Measurements from ENCODE around the gene SPTBN2.
"Not testable (repeated sequence)": the region's sequence is repeated elsewhere in the genome, so short reads cannot be mapped to it uniquely, and the experiment has no call there.

Gene SPTBN2

GRCh38 chr11:66684635-66685034 is 44.4 kb downstream of the SPTBN2 start:
- no peak for DNase-seq

- no peak for DNase-seq
These were observed 45.1 kb downstream of the SPTBN2 start for GRCh38 chr11:66683877-66684276.

DNA sequence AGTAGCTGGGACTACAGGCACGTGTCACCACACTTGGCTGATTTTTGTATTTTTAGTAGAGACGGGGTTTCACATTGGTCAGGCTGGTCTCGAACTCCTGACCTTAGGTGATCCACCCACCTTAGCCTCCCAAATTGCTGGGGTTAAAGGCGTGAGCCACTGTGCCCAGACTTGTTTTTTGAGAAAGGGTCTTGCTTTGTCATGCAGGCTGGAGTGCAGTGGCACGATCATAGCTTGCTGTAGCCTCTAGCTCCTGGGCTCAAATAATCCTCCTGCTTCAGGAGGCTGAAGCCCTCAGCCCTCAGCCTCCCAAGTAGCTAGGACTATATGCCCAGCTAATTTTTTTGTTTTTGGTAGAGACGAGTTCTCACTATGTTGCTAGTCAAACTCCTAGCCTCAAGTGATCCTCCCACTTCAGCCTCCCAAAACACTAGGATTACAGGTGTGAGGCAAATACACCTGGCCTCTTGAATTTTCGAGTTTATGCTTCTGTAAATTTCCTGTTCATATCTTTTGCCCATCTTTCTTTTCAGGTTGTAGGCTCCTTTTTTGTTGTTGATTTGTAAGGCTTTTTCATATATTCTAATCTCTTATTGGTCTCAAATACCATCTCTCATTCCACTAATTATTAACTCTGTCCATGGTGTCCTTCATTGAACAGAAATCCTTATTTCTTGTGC is 47.9 kb downstream of the SPTBN2 start:
- DNase-seq = no peak

DNA sequence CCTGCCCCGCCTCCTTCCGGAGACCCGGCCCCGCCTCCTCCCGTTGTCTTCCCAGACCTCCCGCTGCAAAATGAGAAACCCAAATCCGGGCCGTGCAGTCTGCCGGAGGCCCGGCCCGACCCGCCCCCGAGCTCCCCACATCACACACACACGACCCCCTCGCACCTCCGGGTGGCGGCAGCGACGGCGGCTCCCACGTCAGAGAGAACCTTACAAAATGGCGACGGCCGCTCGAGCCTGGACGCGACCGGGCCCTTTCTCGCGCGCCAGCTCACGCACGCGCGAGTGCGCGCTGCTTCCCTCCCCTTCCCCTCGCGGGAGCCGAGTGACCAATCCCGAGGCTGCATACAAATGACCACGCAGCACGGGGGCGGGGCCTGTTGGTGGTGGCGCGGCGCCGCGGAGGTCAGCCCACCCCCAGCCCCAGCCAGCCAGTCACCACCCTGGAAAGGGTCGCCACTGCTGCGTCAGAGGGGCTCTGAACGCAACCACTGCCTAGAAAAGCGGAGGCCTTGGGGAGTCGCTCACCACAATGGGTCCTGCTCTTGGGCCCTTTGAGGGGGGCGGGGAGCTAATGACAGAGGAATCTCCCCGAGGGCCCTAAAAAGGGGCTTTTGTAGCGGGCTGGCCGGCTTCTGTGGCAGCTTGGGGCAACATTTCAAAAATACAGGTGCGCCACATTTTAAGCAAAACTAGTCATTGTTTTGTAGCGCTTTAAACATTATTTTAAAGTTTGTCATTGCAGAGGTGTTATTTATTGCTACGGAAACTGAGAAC is 51.2 kb downstream of the SPTBN2 start, which contains the start of gene RBM4B:
TSS of gene RBM4B (minus strand) at position 289 of the 777 bp plus-strand sequence. CDS start 808 bp downstream, outside the sequence.
- peak; percentile 97 to 99 (median 99) for DNase-seq

GRCh38 chr11:66676931-66677598 is 52.0 kb downstream of the SPTBN2 start:
- no peak for DNase-seq

DNA sequence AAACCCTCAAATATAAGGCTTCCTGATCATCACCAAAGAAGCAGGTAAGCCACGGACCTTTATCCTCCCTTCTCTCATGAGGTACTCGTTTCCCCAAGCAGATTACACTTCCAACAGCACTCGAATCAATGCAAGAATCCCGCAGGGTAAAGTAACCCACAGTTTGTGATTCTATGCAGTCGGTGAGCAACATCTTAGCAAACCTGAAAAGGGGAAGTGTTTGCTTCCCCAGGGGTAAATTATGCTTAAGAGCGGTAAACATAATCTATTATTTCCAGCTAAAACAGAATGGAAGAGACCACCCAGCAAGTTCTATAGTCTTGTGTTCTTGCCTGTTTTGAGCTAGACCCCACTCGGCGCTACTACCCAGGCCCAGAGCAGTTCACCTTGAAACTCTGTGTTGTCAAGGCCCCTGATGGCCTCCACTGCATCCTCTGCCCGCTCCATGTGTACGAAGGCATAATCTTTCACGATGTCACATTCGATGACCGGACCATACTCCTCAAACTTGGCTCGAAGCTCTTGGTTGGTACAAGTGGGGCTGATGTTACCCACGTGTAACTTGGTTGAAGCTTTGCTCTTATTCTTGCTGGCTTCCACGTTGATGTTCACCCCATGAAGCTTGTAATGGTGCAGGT is 52.6 kb downstream of the SPTBN2 start:
- peak; percentile 21 to 47 (median 39) for DNase-seq

DNA sequence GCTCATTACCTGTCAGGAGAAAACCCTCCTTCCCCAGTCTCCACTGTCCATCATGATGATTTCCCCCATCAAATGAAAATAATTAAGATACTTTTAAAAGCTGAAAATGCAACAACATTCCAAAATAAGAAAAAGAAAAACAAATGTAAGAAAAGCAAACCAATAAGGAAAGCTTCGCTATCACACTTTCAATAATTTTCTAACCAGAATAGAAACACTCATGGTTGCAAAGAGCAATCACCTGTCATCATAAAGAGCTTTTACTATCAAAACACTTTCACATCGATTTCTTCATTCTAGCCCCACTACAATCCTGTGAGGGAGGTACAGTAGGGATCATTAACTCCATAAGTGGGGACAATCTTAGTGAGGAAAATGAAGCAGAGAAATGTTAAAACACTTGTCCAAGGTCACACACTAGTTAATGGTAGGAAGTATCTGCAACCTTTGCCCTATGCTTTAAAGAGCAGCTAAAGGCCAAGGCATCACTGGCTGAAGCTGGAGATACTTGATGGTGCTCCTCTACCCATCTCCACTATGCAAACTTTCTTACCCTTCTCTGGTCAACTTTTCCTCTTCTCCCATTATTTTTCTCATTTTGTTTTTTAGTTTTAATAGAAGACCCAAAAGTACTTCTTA is 53.9 kb downstream of the SPTBN2 start:
- DNase-seq = no peak

- DNase-seq = no peak
These were observed 58.2 kb downstream of the SPTBN2 start for GRCh38 chr11:66670816-66671215.

GRCh38 chr11:66665369-66665768 is 63.6 kb downstream of the SPTBN2 start:
- no peak for DNase-seq

GRCh38 chr11:66663741-66664296 is 65.2 kb downstream of the SPTBN2 start:
- no peak for DNase-seq

GRCh38 chr11:66659763-66660162 is 69.3 kb downstream of the SPTBN2 start:
- peak; percentile 12 to 55 (median 48) for DNase-seq

DNA sequence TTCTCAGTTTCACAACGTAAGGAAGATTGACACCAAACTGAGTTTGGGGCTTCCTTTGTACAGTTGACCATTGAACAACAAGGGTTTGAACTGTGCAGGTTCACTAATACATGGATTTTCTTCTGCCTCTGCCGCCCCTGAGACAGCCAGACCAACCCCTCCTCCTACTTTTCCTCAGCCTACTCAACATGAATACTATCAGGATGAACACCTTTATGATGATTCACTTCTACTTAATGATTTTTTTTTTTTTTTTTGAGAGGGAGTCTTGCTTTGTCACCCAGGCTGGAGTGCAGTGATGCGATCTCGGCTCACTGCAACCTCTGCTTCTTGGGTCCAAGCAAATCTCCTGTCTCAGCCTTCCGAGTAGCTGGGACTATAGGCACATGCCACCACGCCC is 75.9 kb downstream of the SPTBN2 start:
- DNase-seq = no peak

- DNase-seq = no peak
These were observed 76.4 kb downstream of the SPTBN2 start for GRCh38 chr11:66652651-66653050.

DNA sequence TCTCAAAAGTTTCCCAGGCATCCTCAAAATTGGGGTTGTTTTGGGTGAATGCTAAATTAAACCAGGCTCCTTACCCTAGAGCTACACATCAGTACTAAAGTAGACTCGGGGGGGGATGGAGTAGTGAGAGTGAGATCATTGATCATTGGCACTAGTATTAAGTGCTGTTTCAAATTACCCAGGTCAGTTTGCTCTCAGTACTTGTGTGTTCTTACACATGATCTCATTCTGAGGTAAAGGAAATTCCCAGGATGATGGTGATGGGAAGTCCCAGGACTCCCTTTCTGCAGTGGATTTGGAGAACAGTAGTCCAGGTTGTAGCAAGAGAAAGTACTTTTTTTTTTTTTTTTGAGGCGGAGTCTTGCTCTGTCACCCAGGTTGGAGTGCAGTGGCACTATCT is 78.0 kb downstream of the SPTBN2 start:
- peak; percentile 63 to 74 (median 64) for DNase-seq

GRCh38 chr11:66649903-66650302 is 79.1 kb downstream of the SPTBN2 start:
- no peak for DNase-seq

DNA sequence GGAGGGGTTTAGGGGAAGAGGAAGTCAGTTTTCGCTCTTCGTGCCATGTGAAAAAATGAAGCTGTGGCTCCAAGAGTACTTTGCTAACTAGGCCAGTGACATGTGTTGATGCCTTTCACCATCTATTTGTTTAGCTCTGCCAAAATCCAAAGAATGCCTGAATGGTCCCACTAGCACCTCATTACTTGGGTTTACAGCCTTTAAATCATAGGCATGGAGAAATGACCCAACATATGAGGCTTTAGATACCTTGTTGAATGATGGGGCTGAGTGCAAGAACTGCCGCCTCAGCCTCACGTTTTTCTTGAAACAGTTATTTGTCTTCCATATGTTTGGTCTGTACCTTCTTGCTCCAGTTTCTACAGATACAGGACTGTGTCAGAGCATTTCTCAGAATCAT is 82.2 kb downstream of the SPTBN2 start:
- DNase-seq = peak in 2 of 3 donors; percentile 28 to 29

DNA sequence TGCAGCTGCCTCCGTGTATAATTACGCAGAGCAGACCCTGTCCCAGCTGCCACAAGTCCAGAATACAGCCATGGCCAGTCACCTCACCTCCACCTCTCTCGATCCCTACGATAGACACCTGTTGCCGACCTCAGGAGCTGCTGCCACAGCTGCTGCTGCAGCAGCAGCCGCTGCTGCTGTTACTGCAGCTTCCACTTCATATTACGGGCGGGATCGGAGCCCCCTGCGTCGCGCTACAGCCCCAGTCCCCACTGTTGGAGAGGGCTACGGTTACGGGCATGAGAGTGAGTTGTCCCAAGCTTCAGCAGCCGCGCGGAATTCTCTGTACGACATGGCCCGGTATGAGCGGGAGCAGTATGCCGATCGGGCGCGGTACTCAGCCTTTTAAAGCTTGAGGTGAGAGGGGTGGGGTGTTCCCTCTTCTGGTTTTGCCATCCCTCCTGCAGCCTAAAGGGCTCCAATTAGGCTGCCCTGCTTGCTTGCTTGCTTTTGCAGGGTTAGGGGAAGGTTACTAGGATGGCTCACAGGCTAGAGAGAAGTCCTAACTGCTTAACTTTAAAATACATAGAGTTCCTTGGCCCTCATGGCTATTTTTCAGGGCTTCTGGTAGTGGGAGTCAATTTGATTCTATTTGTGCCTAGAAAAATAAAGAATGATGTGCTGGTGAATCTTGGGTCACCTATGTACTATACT is 85.1 kb downstream of the SPTBN2 start:
- no peak for DNase-seq

- no peak for DNase-seq
These were observed 87.2 kb downstream of the SPTBN2 start for GRCh38 chr11:66641834-66642233.

DNA sequence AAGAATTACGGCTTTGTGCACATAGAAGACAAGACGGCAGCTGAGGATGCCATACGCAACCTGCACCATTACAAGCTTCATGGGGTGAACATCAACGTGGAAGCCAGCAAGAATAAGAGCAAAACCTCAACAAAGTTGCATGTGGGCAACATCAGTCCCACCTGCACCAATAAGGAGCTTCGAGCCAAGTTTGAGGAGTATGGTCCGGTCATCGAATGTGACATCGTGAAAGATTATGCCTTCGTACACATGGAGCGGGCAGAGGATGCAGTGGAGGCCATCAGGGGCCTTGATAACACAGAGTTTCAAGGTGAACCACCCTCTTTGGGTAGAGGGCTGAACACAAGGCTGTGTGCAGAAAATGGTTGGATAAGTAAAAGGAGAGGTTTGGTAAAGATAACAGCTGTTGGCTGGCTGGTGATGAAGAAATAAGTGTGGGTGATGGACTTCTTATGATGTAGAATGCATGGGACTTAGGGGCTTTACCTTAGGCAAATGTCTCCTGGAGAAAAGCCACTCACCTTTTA is 89.1 kb downstream of the SPTBN2 start:
- not testable (repeated sequence) for DNase-seq

- DNase-seq = peak; percentile 52 to 68 (median 54)
These were observed 89.8 kb downstream of the SPTBN2 start for GRCh38 chr11:66639066-66639813.
